H1 (cell line): ENCODE data around the gene NFIC. TPM values are rescaled to one million over a fixed set of nuclear protein-coding genes. Genes with fewer than 3 reads are reported as not detected.
A peak's percentile ranks its signal among the peaks of the same experiment; 100 is the strongest.

Source experiments
- CTCF ChIA-PET: fragments of 300-600 bp; sonication (Branson Sonifier 250); formaldehyde crosslinking; loops from one replicate; lab custom pipeline; 2021; ENCODE audit not compliant: partially characterized antibody; lab: Charles Lee
- POLR2A ChIA-PET: fragments of 300-600 bp; sonication (Branson Sonifier 250); formaldehyde crosslinking; loops from one replicate; lab custom pipeline; 2021; ENCODE audit warnings: inconsistent platforms; ENCODE audit not compliant: partially characterized antibody; lab: Charles Lee
- DNase-seq, 2 experiments: peaks; one replicate each; pipeline versions ENCODE4 v3.0.0 to v3.0.0-alpha.2; 2010 to 2022; ENCODE audit warnings: low spot score in 2 of 2, low read depth in 1 of 2, mixed read lengths in 1 of 2
- FAIRE-seq: peaks from 2 replicates; lab custom pipeline; 2011; peaks lifted over from hg19 to GRCh38; lab: Jason Lieb, UNC
- H2AFZ ChIP-seq: 2 replicates; pipeline ENCODE4 v1.8.1; 2012; ENCODE audit warnings: low read length, inconsistent platforms
- H2AK5ac ChIP-seq: 2 replicates; pipeline ENCODE4 v1.6.1; 2013; ENCODE audit warnings: low read depth, low read length
- H2BK120ac ChIP-seq: replicated peaks from 2 replicates; pipeline ENCODE3; 2013; ENCODE audit warnings: low read depth, low read length, inconsistent platforms
- H2BK12ac ChIP-seq: 2 replicates; pipeline ENCODE4 v1.6.1; 2013; ENCODE audit warnings: low read depth, low read length
- H2BK15ac ChIP-seq: 2 replicates; pipeline ENCODE4 v1.6.1; 2013; ENCODE audit warnings: low read length
- H2BK20ac ChIP-seq: 2 replicates; pipeline ENCODE4 v1.6.1; 2013; ENCODE audit warnings: low read length
- H2BK5ac ChIP-seq: 2 replicates; pipeline ENCODE4 v1.6.1; 2013; ENCODE audit warnings: low read depth, low read length
- H3K14ac ChIP-seq: 2 replicates; pipeline ENCODE4 v1.6.1; 2013; ENCODE audit warnings: inconsistent platforms; ENCODE audit not compliant: insufficient read length
- H3K18ac ChIP-seq: 2 replicates; pipeline ENCODE4 v1.6.1; 2013; ENCODE audit warnings: low read length; ENCODE audit errors: extremely low read depth
- H3K23ac ChIP-seq: 2 replicates; pipeline ENCODE4 v1.6.1; 2013; ENCODE audit warnings: inconsistent platforms; ENCODE audit not compliant: insufficient read length
- H3K23me2 ChIP-seq: 2 replicates; pipeline ENCODE4 v1.6.1; 2013; ENCODE audit warnings: low read depth, low read length
- H3K27ac ChIP-seq: 2 replicates; pipeline ENCODE4 v1.6.1; 2011; ENCODE audit warnings: low read depth, low read length, inconsistent platforms
- H3K27me3 ChIP-seq, 4 experiments: replicated peaks in 1 of 4; 1 replicate in 1 of 4; 2 replicates in 3 of 4; pipeline versions ENCODE4 v1.6.1 to v1.8.1; 2011 to 2013; ENCODE audit warnings: low read length in 3 of 4, mild to moderate bottlenecking in 3 of 4, inconsistent platforms in 2 of 4, mixed read lengths in 2 of 4, moderate library complexity in 1 of 4; ENCODE audit not compliant: control insufficient read depth in 3 of 4, insufficient read depth in 3 of 4; ENCODE audit errors: extremely low read depth in 1 of 4
- H3K36me3 ChIP-seq, 4 experiments: 2 replicates each; pipeline versions ENCODE4 v1.6.1 to v1.8.1; 2011 to 2013; ENCODE audit warnings: mild to moderate bottlenecking in 4 of 4, low read length in 3 of 4, moderate library complexity in 2 of 4, control low read depth in 1 of 4, inconsistent platforms in 1 of 4; ENCODE audit not compliant: insufficient read depth in 4 of 4, control insufficient read depth in 2 of 4
- H3K4ac ChIP-seq: replicated peaks from 2 replicates; pipeline ENCODE3; 2013; ENCODE audit warnings: low read length, low read depth, mixed read lengths, inconsistent platforms; ENCODE audit not compliant: insufficient read length
- H3K4me1 ChIP-seq, 4 experiments: replicated peaks in 1 of 4; 1 replicate in 1 of 4; 2 replicates in 3 of 4; pipeline versions ENCODE4 v1.6.1 to v1.8.1; 2011 to 2013; ENCODE audit warnings: low read length in 3 of 4, inconsistent platforms in 2 of 4, mixed read lengths in 1 of 4; ENCODE audit not compliant: insufficient read depth in 4 of 4, control insufficient read depth in 3 of 4
- H3K4me2 ChIP-seq, 2 experiments: 2 replicates each; pipeline versions ENCODE4 v1.6.1 to v1.8.1; 2011 to 2013; ENCODE audit warnings: low read depth in 2 of 2, low read length in 2 of 2, control low read depth in 1 of 2, inconsistent platforms in 1 of 2, mild to moderate bottlenecking in 1 of 2; ENCODE audit not compliant: insufficient read depth in 1 of 2
- H3K4me3 ChIP-seq, 4 experiments: fragments of 200-600, 300-600 bp in 1 of 4; sonication (generic), shearing (Covaris generic), sonication (Bioruptor Twin) in 1 of 4; 2 replicates each; pipeline versions ENCODE4 v1.5.1 to v1.8.1; 2011 to 2016; ENCODE audit warnings: low read length in 4 of 4, low read depth in 3 of 4, control low read depth in 2 of 4, inconsistent platforms in 2 of 4, mild to moderate bottlenecking in 2 of 4, mixed read lengths in 1 of 4, moderate library complexity in 1 of 4; ENCODE audit not compliant: insufficient read depth in 2 of 4; ENCODE audit errors: extremely low read depth in 1 of 4
- H3K56ac ChIP-seq: replicated peaks from 2 replicates; pipeline ENCODE3; 2013; ENCODE audit warnings: low read depth, mild to moderate bottlenecking, mixed read lengths, low read length, inconsistent platforms; ENCODE audit not compliant: insufficient read length
- H3K79me1 ChIP-seq: 2 replicates; pipeline ENCODE4 v1.6.1; 2013; ENCODE audit warnings: low read depth, low read length, control low read depth
- H3K79me2 ChIP-seq, 2 experiments: 2 replicates each; pipeline versions ENCODE4 v1.6.1 to v1.8.1; 2012 to 2013; ENCODE audit warnings: low read length in 2 of 2, mild to moderate bottlenecking in 2 of 2, inconsistent platforms in 1 of 2; ENCODE audit not compliant: insufficient read depth in 2 of 2, control insufficient read depth in 1 of 2
- H3K9ac ChIP-seq, 4 experiments: replicated peaks in 1 of 4; 1 replicate in 1 of 4; 2 replicates in 3 of 4; pipeline versions ENCODE4 v1.6.1 to v1.8.1; 2011 to 2013; ENCODE audit warnings: low read depth in 3 of 4, low read length in 3 of 4, control low read depth in 2 of 4, mild to moderate bottlenecking in 2 of 4, moderate library complexity in 2 of 4, inconsistent platforms in 1 of 4; ENCODE audit errors: extremely low read depth in 1 of 4
- H3K9me3 ChIP-seq, 2 experiments: 2 replicates each; pipeline versions ENCODE4 v1.6.1 to v1.8.1; 2012 to 2013; ENCODE audit warnings: mild to moderate bottlenecking in 2 of 2, moderate library complexity in 2 of 2, control low read depth in 1 of 2, inconsistent platforms in 1 of 2, low read depth in 1 of 2, low read length in 1 of 2, mixed read lengths in 1 of 2; ENCODE audit not compliant: insufficient read depth in 2 of 2
- H4K20me1 ChIP-seq, 2 experiments: replicated peaks in 1 of 2; 2 replicates each; pipeline versions ENCODE3 to v1.8.1; 2011 to 2013; ENCODE audit warnings: inconsistent platforms in 2 of 2, low read length in 2 of 2, mild to moderate bottlenecking in 1 of 2; ENCODE audit not compliant: insufficient read depth in 2 of 2, control insufficient read depth in 1 of 2
- H4K5ac ChIP-seq: 2 replicates; pipeline ENCODE4 v1.6.1; 2013; ENCODE audit warnings: low read length, low read depth, mixed read lengths, inconsistent platforms; ENCODE audit not compliant: insufficient read length
- H4K8ac ChIP-seq: 2 replicates; pipeline ENCODE4 v1.8.0; 2013; ENCODE audit warnings: mild to moderate bottlenecking, moderate library complexity, low read length, inconsistent platforms; ENCODE audit not compliant: insufficient read depth; ENCODE audit errors: extremely low read depth
- H4K91ac ChIP-seq: replicated peaks from 2 replicates; pipeline ENCODE3; 2013; ENCODE audit warnings: low read length, mixed read lengths, inconsistent platforms; ENCODE audit not compliant: insufficient read length
- BACH1 ChIP-seq: IDR thresholded peaks from 2 replicates; pipeline ENCODE4 v1.6.1; 2012; ENCODE audit warnings: low read length, improper control_type of control experiment
- CEBPB ChIP-seq: IDR thresholded peaks from 2 replicates; pipeline ENCODE4 v1.6.1; 2012; ENCODE audit warnings: low read depth, low read length
- E2F6 ChIP-seq: IDR thresholded peaks from 2 replicates; pipeline ENCODE4 v1.6.1; 2012; ENCODE audit warnings: inconsistent platforms
- PHF8 ChIP-seq: fragments of 200-600 bp; sonication (generic); conservative IDR thresholded peaks from 2 replicates; pipeline ENCODE4 v1.7.1; 2012; ENCODE audit warnings: low read depth, mild to moderate bottlenecking, inconsistent platforms, low read length, moderate library complexity
- POLR2A ChIP-seq, 2 experiments: IDR thresholded peaks; 1 replicate in 1 of 2; 2 replicates in 1 of 2; pipeline ENCODE4 v1.6.1; 2011; ENCODE audit warnings: low read depth in 2 of 2, low read length in 2 of 2, mild to moderate bottlenecking in 2 of 2; ENCODE audit errors: control extremely low read depth in 1 of 2
- POU5F1 ChIP-seq: IDR thresholded peaks from 2 replicates; pipeline ENCODE4 v1.6.1; 2011; ENCODE audit warnings: low read depth, mild to moderate bottlenecking, low read length, moderate library complexity
- RBBP5 ChIP-seq: IDR thresholded peaks from 2 replicates; pipeline ENCODE4 v1.7.1; 2012; ENCODE audit warnings: low read depth, mild to moderate bottlenecking, inconsistent platforms, low read length, moderate library complexity, borderline replicate concordance
- RFX5 ChIP-seq: IDR thresholded peaks from 2 replicates; pipeline ENCODE4 v1.6.1; 2011; ENCODE audit warnings: low read depth, low read length, improper control_type of control experiment, borderline replicate concordance
- SIN3A ChIP-seq, 2 experiments: IDR thresholded peaks in 1 of 2; conservative IDR thresholded peaks in 1 of 2; 2 replicates each; pipeline ENCODE4 v1.6.1; 2011 to 2012; ENCODE audit warnings: low read length in 2 of 2, improper control_type of control experiment in 1 of 2, low read depth in 1 of 2, mild to moderate bottlenecking in 1 of 2
- SP1 ChIP-seq: IDR thresholded peaks from 2 replicates; pipeline ENCODE4 v1.6.1; 2011; ENCODE audit warnings: low read depth, low read length
- TAF1 ChIP-seq: IDR thresholded peaks from 2 replicates; pipeline ENCODE4 v1.6.1; 2011; ENCODE audit warnings: mild to moderate bottlenecking, low read depth, low read length
- WGBS, 2 experiments: shearing (Covaris generic) in 1 of 2; methylation state at CpG; one replicate each; pipeline versions ENCODE4 v1.1.6 to v1.1.7; 2013 to 2015; ENCODE audit warnings: low lambda C conversion rate in 2 of 2, mixed read lengths in 2 of 2, inconsistent platforms in 1 of 2, low coverage in 1 of 2, missing lambda C conversion rate in 1 of 2; ENCODE audit not compliant: insufficient replicate concordance in 2 of 2, insufficient coverage in 1 of 2, insufficient read length in 1 of 2; ENCODE audit errors: extremely low coverage in 1 of 2, missing lambda C conversion rate in 1 of 2; 5-methylcytosine and 5-hydroxymethylcytosine counted together
- polyA plus RNA-seq, 7 experiments: library from polyadenylated mRNA; depleted of rRNA in 3 of 7; stranded (reverse) in 5 of 7; unstranded in 2 of 7; fragments of >200 nt in 5 of 7; fragments of 200-250 nt in 2 of 7; gene quantifications; 1 replicate in 5 of 7; 2 replicates in 1 of 7; 4 replicates in 1 of 7; pipeline versions ENCODE4 v1.2.1 to v1.2.3, GENCODE V29; 2011 to 2013; ENCODE audit warnings: missing spikeins in 2 of 7, mixed read lengths in 2 of 7
- total RNA-seq: library from RNA; stranded (reverse); fragmentation: NEBNext Ultra II Directional; extraction: Animal tissue kit (Norgen Biotek cat#: 25700); gene quantifications from 2 replicates; pipeline ENCODE4 v1.2.1, GENCODE V29; 2021

Gene NFIC
- total and polyA plus RNA-seq, 2 of the 8 experiments (the other 6 are each of a cell fraction or from before 2014, with no cell fraction given): 0.56 to 3.2 TPM

- POLR2A ChIA-PET: interaction anchor here (0.9 to 1.5 kb wide), 4 partner anchors 9 to 33 kb away, joined by 3 to 6 read pairs (median 4); partner anchors contain the start of gene TEKTIP1
- Histone ChIP-seq H2BK120ac (peak within 1 kb of the TSS; percentile 95), H3K36me3 (no peaks in the 10 kb centered on the region; a peak in 2 of 8 replicates), H3K4me3 (peak within 1 kb of the TSS; percentile 44 to 98 (median 58)), H4K91ac (peak within 1 kb of the TSS; percentile 98), H3K14ac (no peak within 1 kb of the TSS), H4K8ac (peak within 1 kb of the TSS; percentile 95), H3K4me2 (peak within 1 kb of the TSS; percentile 95 to 99), H3K4ac (peak within 1 kb of the TSS; percentile 85), H3K27me3 (no peaks in the 10 kb centered on the region), H3K23ac (peak within 1 kb of the TSS; percentile 28), H2BK15ac (0 out of 2 replicates have a peak within 1 kb of the TSS, but pooled peaks have one; percentile 18), H4K5ac (peak within 1 kb of the TSS; percentile 99), H3K18ac (peak within 1 kb of the TSS; percentile 93), H3K9me3 (no peaks in the 10 kb centered on the region), H3K23me2 (peaks cover 18% of the 10 kb centered on the region), H4K20me1 (peaks cover 13 to 21% of the 10 kb centered on the region in 2 experiments), H2AFZ (peak within 1 kb of the TSS; percentile 37; the same call in 1 of the 2 replicates), H2BK5ac (peak within 1 kb of the TSS; percentile 96), H3K9ac (peak within 1 kb of the TSS; percentile 6 to 73 (median 58)), H3K4me1 (peaks cover 0 to 9% (median 7%) of the 10 kb centered on the region in 4 experiments; a peak in 3 of 7 replicates), H3K56ac (peak within 1 kb of the TSS; percentile 86), H3K79me2 (peaks cover 0 to 25% of the 10 kb centered on the region in 2 experiments; a peak in 2 of 4 replicates), H2BK20ac (no peak within 1 kb of the TSS), H3K79me1 (peaks cover 15% of the 10 kb centered on the region), H2AK5ac (no peak within 1 kb of the TSS), H3K27ac (peak within 1 kb of the TSS; percentile 90), H2BK12ac (peak within 1 kb of the TSS; percentile 75; the same call in 1 of the 2 replicates)
- WGBS, 2 experiments: 4% methylated on average over 66 of the region's 79 CpGs; no CpG with 5 or more reads in 1 of the 2 experiments
- FAIRE-seq (peak; percentile 24), DNase-seq (peak; percentile 93 to 98)
- CTCF ChIA-PET: no interaction called here
- TF ChIP-seq BACH1 (peak; percentile 91), E2F6 (peak; percentile 61; the same call in 1 of the 2 replicates), POLR2A (IDR thresholded peaks at IDR 0.05; ENCODE audit: control extremely low read depth in 1 of 2, low read depth in 2 of 2, low read length in 2 of 2) (peak in 1 of 2 experiments; percentile 59; a peak in 1 of 3 replicates), SP1 (peak; percentile 41; the same call in 1 of the 2 replicates), POU5F1 (no peak), RBBP5 (peak; percentile 57; the same call in 1 of the 2 replicates), CEBPB (no peak), PHF8 (peak; percentile 28; the same call in 1 of the 2 replicates), TAF1 (peak; percentile 39; the same call in 1 of the 2 replicates), SIN3A (conservative IDR thresholded peaks at IDR 0.05 in 1 of 2, IDR thresholded peaks at IDR 0.05 in 1 of 2; ENCODE audit: low read depth in 1 of 2, low read length in 2 of 2) (peak; percentile 83 to 92; a peak in 3 of 4 replicates), RFX5 (no peak)
Observed at GRCh38 chr19:3505598-3506383, 139.4 kb downstream of the NFIC start, which contains the start of gene FZR1. Gene FZR1, plus strand, starts transcription at chr19:3506311. Its CDS starts 16,679 bp downstream, at chr19:3522990.
